MCF 10A (cell line): ENCODE data around the gene MAP3K2. TPM values are rescaled to one million over a fixed set of nuclear protein-coding genes. Genes with fewer than 3 reads are reported as not detected.
"Not testable (repeated sequence)": the region's sequence is repeated elsewhere in the genome, so short reads cannot be mapped to it uniquely, and the experiment has no call there.

ENCODE experiments used
- BruUV-seq: library from RNA; stranded (reverse); fragments of 400-500 nt; replicated peaks from 2 replicates; lab custom pipeline; 2021; lab: Mats Ljungman, UMichigan
- CTCF ChIA-PET: fragments of 300-600 bp; sonication (Branson Sonifier 250); formaldehyde crosslinking; extraction: SDS; loops from one replicate; lab custom pipeline; 2021; ENCODE audit warnings: antibody characterized with exemption, inconsistent platforms; lab: Yijun Ruan, JAX
- POLR2A ChIA-PET: fragments of 300-600, 350-650 bp; sonication (Branson Sonifier 250); formaldehyde crosslinking; extraction: SDS; loops from one replicate; lab custom pipeline; 2020; ENCODE audit warnings: antibody characterized with exemption, inconsistent platforms; lab: Yijun Ruan, JAX
- DNase-seq: peaks from one replicate; pipeline ENCODE4 v3.0.0-alpha.2; 2018; ENCODE audit not compliant: unreplicated experiment
- H3K27ac Mint-ChIP-seq: one replicate; pipeline ENCODE4 v1.8.0; 2022; ENCODE audit warnings: mild to moderate bottlenecking, low read depth, mixed read lengths; ENCODE audit not compliant: unreplicated experiment
- H3K27me3 Mint-ChIP-seq: one replicate; pipeline ENCODE4 v1.8.0; 2022; ENCODE audit warnings: mixed read lengths; ENCODE audit not compliant: insufficient read depth, unreplicated experiment
- H3K36me3 Mint-ChIP-seq: one replicate; pipeline ENCODE4 v1.8.0; 2022; ENCODE audit warnings: mild to moderate bottlenecking, moderate library complexity, mixed read lengths; ENCODE audit not compliant: insufficient read depth, unreplicated experiment
- H3K4me1 Mint-ChIP-seq: one replicate; pipeline ENCODE4 v1.8.0; 2022; ENCODE audit warnings: mixed read lengths; ENCODE audit not compliant: insufficient read depth, unreplicated experiment
- H3K4me3 Mint-ChIP-seq: one replicate; pipeline ENCODE4 v1.8.0; 2022; ENCODE audit warnings: mild to moderate bottlenecking, moderate library complexity, mixed read lengths; ENCODE audit not compliant: unreplicated experiment
- H3K9me3 Mint-ChIP-seq: one replicate; pipeline ENCODE4 v1.8.0; 2022; ENCODE audit warnings: mixed read lengths; ENCODE audit not compliant: unreplicated experiment
- intact Hi-C: fragments of 100-400 bp; cut with micrococcal nuclease; formaldehyde crosslinking; loops from 2 replicates; pipeline ENCODE4 v1.14.1; 2022
- total RNA-seq: library from RNA; stranded (reverse); gene quantifications from 2 replicates; pipeline ENCODE4 v1.2.3, GENCODE V29; 2022
- TF ChIP-seq, protein P1 (sequence below): fragments of 200-600 bp; IDR thresholded peaks from one replicate; pipeline ENCODE4 v1.8.0; 2022; ENCODE audit warnings: antibody characterized with exemption, mild to moderate bottlenecking; ENCODE audit not compliant: unreplicated experiment

The MAP3K2 gene
- total RNA-seq, 1 experiment from 2014 or later: 62.9 TPM

DNA sequence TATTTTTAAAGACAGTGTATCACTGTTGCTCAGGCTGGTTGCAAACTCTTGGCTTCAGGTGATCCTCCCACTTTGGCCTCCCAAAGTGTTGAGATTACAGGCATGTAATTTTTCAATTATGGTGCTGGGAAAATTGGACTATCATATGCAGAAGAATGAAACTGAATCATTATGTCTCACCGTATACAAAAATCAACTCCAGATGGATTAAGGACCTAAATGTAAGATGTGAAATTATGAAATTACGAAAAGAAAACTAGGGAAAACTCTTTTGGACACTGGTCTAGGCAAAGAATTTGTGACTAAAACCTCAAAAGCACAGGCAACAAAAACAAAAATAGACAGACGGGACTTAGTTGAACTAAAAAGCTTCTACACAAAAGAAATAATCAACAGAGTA is 31.2 kb downstream of the MAP3K2 start:
- no peak overlapping the region for H3K4me3 Mint-ChIP-seq
- no TSS peak for BruUV-seq
- POLR2A ChIA-PET: interaction anchor here (0.5 to 0.8 kb wide), 2 partner anchors 123 to 143 kb away, joined by 3 to 4 read pairs; no protein-coding TSS in a partner anchor

DNA sequence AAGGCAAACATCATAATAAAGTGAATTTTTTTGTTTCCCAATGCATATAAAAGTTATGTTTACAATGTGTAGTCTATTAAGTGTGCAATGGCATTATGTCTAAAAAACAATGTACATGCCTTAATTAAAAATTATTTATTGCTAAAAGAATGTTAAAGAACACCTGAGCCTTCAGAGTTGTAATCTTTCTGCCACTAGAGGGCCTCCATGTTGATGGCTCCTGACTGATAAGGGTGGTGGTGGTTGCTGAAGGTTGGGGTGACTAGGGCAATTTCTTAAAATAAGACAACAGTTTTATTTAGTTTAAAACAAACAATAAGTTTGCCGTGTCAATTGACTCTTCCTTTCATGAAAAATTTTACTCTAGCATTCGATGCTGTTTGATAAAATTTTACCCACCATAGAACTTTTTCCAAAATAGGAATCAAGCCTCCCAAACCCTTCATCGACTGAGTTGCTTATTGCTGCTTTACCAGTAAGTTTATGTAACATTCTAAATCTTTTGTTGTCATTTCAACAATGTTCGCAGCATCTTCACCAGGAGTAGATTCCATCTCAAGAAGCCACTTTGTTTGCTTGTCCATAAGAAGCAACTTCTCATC is 32.3 kb downstream of the MAP3K2 start:
- CTCF ChIA-PET: interaction anchor here (0.6 to 0.8 kb wide), 3 partner anchors 10 to 124 kb away, joined by 3 to 4 read pairs (median 3); no protein-coding TSS in a partner anchor
- TF ChIP-seq, protein P1, sequence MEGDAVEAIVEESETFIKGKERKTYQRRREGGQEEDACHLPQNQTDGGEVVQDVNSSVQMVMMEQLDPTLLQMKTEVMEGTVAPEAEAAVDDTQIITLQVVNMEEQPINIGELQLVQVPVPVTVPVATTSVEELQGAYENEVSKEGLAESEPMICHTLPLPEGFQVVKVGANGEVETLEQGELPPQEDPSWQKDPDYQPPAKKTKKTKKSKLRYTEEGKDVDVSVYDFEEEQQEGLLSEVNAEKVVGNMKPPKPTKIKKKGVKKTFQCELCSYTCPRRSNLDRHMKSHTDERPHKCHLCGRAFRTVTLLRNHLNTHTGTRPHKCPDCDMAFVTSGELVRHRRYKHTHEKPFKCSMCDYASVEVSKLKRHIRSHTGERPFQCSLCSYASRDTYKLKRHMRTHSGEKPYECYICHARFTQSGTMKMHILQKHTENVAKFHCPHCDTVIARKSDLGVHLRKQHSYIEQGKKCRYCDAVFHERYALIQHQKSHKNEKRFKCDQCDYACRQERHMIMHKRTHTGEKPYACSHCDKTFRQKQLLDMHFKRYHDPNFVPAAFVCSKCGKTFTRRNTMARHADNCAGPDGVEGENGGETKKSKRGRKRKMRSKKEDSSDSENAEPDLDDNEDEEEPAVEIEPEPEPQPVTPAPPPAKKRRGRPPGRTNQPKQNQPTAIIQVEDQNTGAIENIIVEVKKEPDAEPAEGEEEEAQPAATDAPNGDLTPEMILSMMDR: peak; percentile 70
- no peak overlapping the region for H3K27ac Mint-ChIP-seq
- H3K4me1 Mint-ChIP-seq: peaks cover 16% of the 10 kb centered on the region
- H3K36me3 Mint-ChIP-seq: no peaks in the 10 kb centered on the region
- peak; percentile 50 for DNase-seq
- no TSS peak for BruUV-seq
- no peaks in the 10 kb centered on the region for H3K27me3 Mint-ChIP-seq
- intact Hi-C loops: loop anchor here (1.0 to 5.0 kb wide), 2 partner anchors 62 to 124 kb away; partner anchors contain the start of gene PROC
- H3K9me3 Mint-ChIP-seq: no peaks in the 10 kb centered on the region
- no peak overlapping the region for H3K4me3 Mint-ChIP-seq
- POLR2A ChIA-PET: no interaction called here

More for the DNA sequence above, 31.2 kb downstream of the MAP3K2 start:
- Mint-ChIP-seq H3K27me3 (no peaks in the 10 kb centered on the region), H3K4me1 (peaks cover 16% of the 10 kb centered on the region), H3K9me3 (no peaks in the 10 kb centered on the region), H3K27ac (no peak overlapping the region), H3K36me3 (no peaks in the 10 kb centered on the region)
- intact Hi-C loops: loop anchor here (5.0 kb wide), 1 partner anchor 61 kb away; the partner anchor contains the start of gene PROC
- TF ChIP-seq, protein P1: no peak
- CTCF ChIA-PET: interaction anchor here (0.7 to 0.8 kb wide), 3 partner anchors 9 to 119 kb away, joined by 3 to 4 read pairs (median 3); no protein-coding TSS in a partner anchor
- no peak for DNase-seq

DNA sequence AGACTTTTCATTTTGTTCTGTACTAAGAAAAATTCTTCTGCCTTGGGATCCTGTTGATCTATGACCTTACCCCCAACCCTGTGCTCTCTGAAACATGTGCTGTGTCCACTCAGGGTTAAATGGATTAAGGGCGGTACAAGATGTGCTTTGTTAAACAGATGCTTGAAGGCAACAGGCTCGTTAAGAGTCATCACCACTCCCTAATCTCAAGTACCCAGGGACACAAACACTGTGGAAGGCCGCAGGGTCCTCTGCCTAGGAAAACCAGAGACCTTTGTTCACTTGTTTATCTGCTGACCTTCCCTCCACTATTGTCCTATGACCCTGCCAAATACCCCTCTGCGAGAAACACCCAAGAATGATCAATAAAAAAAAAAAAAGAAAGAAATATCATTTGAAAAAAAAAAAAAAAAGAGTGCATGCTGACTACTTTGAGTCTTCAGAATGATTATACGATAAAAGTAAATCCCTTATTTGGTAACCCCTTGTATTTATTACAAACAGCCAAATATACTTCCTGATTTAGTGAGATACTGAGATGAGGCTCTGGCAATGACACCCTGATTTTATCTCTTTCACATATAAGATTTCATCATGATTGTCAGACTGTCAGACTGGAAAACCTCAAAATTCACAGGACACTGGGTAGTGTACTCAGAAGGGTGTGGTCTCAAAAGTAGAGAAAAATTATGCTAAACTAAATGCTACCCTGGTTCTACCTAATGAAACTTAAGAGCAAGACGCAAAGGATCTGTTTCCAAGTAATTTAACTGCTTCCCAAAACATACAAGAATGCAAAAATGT is 33.7 kb downstream of the MAP3K2 start:
- H3K27ac Mint-ChIP-seq, intact Hi-C loops, POLR2A ChIA-PET, H3K4me3 Mint-ChIP-seq, H3K36me3 Mint-ChIP-seq, H3K9me3 Mint-ChIP-seq, DNase-seq, BruUV-seq, H3K27me3 Mint-ChIP-seq: not testable (repeated sequence)
- CTCF ChIA-PET: interaction anchor here (0.7 kb wide), 2 partner anchors 110 to 363 kb away, joined by 3 to 4 read pairs; no protein-coding TSS in a partner anchor
- H3K4me1 Mint-ChIP-seq: peaks cover 14% of the 10 kb centered on the region

DNA sequence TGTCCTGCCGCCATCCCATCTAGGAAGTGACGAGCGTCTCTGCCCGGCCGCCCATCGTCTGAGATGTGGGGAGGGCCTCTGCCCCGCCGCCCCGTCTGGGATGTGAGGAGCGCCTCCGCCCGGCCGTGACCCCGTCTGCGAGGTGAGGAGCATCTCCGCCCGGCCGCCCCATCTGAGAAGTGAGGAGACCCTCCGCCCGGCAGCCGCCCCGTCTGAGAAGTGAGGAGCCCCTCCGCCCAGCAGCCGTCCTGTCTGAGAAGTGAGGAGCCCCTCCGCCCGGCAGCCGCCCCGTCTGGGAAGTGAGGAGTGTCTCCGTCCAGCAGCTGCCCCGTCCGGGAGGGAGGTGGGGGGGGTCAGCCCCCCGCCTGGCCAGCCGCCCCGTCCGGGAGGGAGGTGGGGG is 34.6 kb downstream of the MAP3K2 start:
- peaks cover 20% of the 10 kb centered on the region for H3K4me1 Mint-ChIP-seq
- POLR2A ChIA-PET, BruUV-seq, H3K27me3 Mint-ChIP-seq, H3K27ac Mint-ChIP-seq, H3K4me3 Mint-ChIP-seq, H3K36me3 Mint-ChIP-seq, intact Hi-C loops, CTCF ChIA-PET, H3K9me3 Mint-ChIP-seq, DNase-seq: not testable (repeated sequence)
